GM12878 (cell line): ENCODE results near the gene PIGQ.
"Not testable (repeated sequence)": the region's sequence is repeated elsewhere in the genome, so short reads cannot be mapped to it uniquely, and the experiment has no call there.

Experiments
- CTCF ChIP-seq, 3 experiments: IDR thresholded peaks in 2 of 3; conservative IDR thresholded peaks in 1 of 3; 2 replicates each; pipeline ENCODE4 v1.5.1; 2011; ENCODE audit warnings: low read depth in 3 of 3, low read length in 3 of 3, mild to moderate bottlenecking in 3 of 3, control low read depth in 2 of 3, moderate library complexity in 2 of 3, inconsistent platforms in 1 of 3, mixed read lengths in 1 of 3; ENCODE audit not compliant: control insufficient read depth in 2 of 3, insufficient read depth in 1 of 3; ENCODE audit errors: extremely low read depth in 1 of 3
- HCFC1 ChIP-seq: fragments of 150-350 bp; IDR thresholded peaks from 2 replicates; pipeline ENCODE4 v1.6.1; 2014; ENCODE audit warnings: low read length
- HDAC2 ChIP-seq: fragments of 200-600 bp; sonication (generic); IDR thresholded peaks from 2 replicates; pipeline ENCODE4 v1.6.1; 2017
- POLR2A ChIP-seq: IDR thresholded peaks from 2 replicates; pipeline ENCODE4 v1.6.1; 2011; ENCODE audit warnings: low read depth, mild to moderate bottlenecking, low read length
- SP1 ChIP-seq: IDR thresholded peaks from one replicate; pipeline ENCODE4 v1.6.1; 2011; ENCODE audit warnings: low read depth, low read length
- TAF1 ChIP-seq: IDR thresholded peaks from 2 replicates; pipeline ENCODE4 v1.6.1; 2011; ENCODE audit warnings: mild to moderate bottlenecking, low read depth, low read length, borderline replicate concordance

DNA sequence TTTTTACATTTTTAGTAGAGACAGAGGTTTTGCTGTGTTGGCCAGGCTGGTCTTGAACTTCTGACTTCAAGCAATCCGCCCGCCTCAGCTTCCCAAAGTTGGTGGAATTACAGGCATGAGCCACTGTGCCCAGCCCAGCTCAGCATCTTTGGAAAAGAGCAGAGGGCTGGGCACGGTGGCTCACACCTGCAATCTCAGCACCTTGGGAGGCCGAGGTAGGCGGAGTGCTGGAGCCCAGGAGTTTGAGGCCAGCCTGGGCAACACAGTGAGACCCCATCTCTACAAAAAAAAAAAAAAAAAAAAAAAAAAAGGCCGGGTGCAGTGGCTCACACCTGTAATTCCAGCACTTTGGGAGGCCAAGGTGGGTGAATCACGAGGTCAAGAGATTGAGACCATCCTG lies 27.9 kb downstream of the PIGQ start:
- not testable (repeated sequence) for TF ChIP-seq CTCF (IDR thresholded peaks at IDR 0.05 in 2 of 3, conservative IDR thresholded peaks at IDR 0.05 in 1 of 3; ENCODE audit: control insufficient read depth in 2 of 3, extremely low read depth in 1 of 3, insufficient read depth in 1 of 3, low read depth in 3 of 3, low read length in 3 of 3); POLR2A; HCFC1; SP1; HDAC2; TAF1
